GM10266 (cell line): ENCODE data around the gene INF2.
A peak's percentile ranks its signal among the peaks of the same experiment; 100 is the strongest.

Source experiments
- DNase-seq: peaks from one replicate; pipeline ENCODE4 v3.0.0; 2012; ENCODE audit errors: extremely low spot score
- CTCF ChIP-seq: IDR thresholded peaks from 2 replicates; pipeline ENCODE4 v1.5.1; 2012; ENCODE audit warnings: mild to moderate bottlenecking, low read depth; ENCODE audit not compliant: control insufficient read depth, insufficient read depth; ENCODE audit errors: missing control alignments

Gene INF2

GRCh38 chr14:104766256-104766862 lies 76.9 kb downstream of the INF2 start:
- no peak for DNase-seq
- TF ChIP-seq CTCF = no peak

GRCh38 chr14:104766863-104767633 lies 77.6 kb downstream of the INF2 start:
- TF ChIP-seq CTCF = no peak
- DNase-seq = no peak

- no peak for DNase-seq
- no peak for TF ChIP-seq CTCF
Measured at GRCh38 chr14:104767634-104767918, 78.2 kb downstream of the INF2 start.

GRCh38 chr14:104768437-104769323 lies 79.3 kb downstream of the INF2 start:
- TF ChIP-seq CTCF = peak; percentile 99
- peak; percentile 90 for DNase-seq

- no peak for DNase-seq
- no peak for TF ChIP-seq CTCF
Measured at GRCh38 chr14:104769324-104770071, 80.1 kb downstream of the INF2 start.

GRCh38 chr14:104770072-104770579 lies 80.7 kb downstream of the INF2 start:
- no peak for TF ChIP-seq CTCF
- DNase-seq = no peak
